Glutamatergic neuron (in vitro differentiated cells): ENCODE results near the gene CCDC183. TPM values are rescaled to one million over a fixed set of nuclear protein-coding genes. Genes with fewer than 3 reads are reported as not detected.
"Not testable (repeated sequence)": the region's sequence is repeated elsewhere in the genome, so short reads cannot be mapped to it uniquely, and the experiment has no call there.

Source experiments
- DNase-seq: peaks from one replicate; pipeline ENCODE4 v3.0.0; 2022
- H3K27ac Mint-ChIP-seq: one replicate; pipeline ENCODE4 v1.8.0; 2020; ENCODE audit warnings: mild to moderate bottlenecking, mixed read lengths, inconsistent platforms; ENCODE audit not compliant: unreplicated experiment
- H3K27me3 Mint-ChIP-seq: one replicate; pipeline ENCODE4 v1.8.0; 2020; ENCODE audit warnings: mild to moderate bottlenecking, moderate library complexity, mixed read lengths, inconsistent platforms; ENCODE audit not compliant: unreplicated experiment
- H3K36me3 Mint-ChIP-seq: one replicate; pipeline ENCODE4 v1.8.0; 2020; ENCODE audit warnings: mild to moderate bottlenecking, mixed read lengths, inconsistent platforms; ENCODE audit not compliant: unreplicated experiment
- H3K4me1 Mint-ChIP-seq: one replicate; pipeline ENCODE4 v1.8.0; 2020; ENCODE audit warnings: mild to moderate bottlenecking, low read depth, mixed read lengths, inconsistent platforms; ENCODE audit not compliant: unreplicated experiment
- H3K4me3 Mint-ChIP-seq: one replicate; pipeline ENCODE4 v1.8.0; 2020; ENCODE audit warnings: mild to moderate bottlenecking, mixed read lengths, inconsistent platforms; ENCODE audit not compliant: unreplicated experiment
- H3K9me3 Mint-ChIP-seq: one replicate; pipeline ENCODE4 v1.8.0; 2020; ENCODE audit warnings: mild to moderate bottlenecking, moderate library complexity, mixed read lengths, inconsistent platforms; ENCODE audit not compliant: unreplicated experiment
- CTCF ChIP-seq: fragments of 200-600 bp; sonication (generic); IDR thresholded peaks from one replicate; pipeline ENCODE4 v1.5.0; 2021; ENCODE audit not compliant: partially characterized antibody, unreplicated experiment
- total RNA-seq: library from RNA; stranded (reverse); fragmentation: NEBNext Ultra II Directional; extraction: Animal tissue kit (Norgen Biotek cat#: 25700); gene quantifications from one replicate; pipeline ENCODE4 v1.2.1, GENCODE V29; 2021; ENCODE audit not compliant: unreplicated experiment

Gene CCDC183
- total RNA-seq, 1 donor from 2014 or later: 20.0 TPM

- DNase-seq: no peak
- no peaks in the 10 kb centered on the region for H3K9me3 Mint-ChIP-seq
- H3K36me3 Mint-ChIP-seq: no peaks in the 10 kb centered on the region
- TF ChIP-seq CTCF: no peak
- no peak overlapping the region for H3K4me3 Mint-ChIP-seq
- peaks cover 9% of the 10 kb centered on the region for H3K27me3 Mint-ChIP-seq
- peaks cover 37% of the 10 kb centered on the region for H3K4me1 Mint-ChIP-seq
- H3K27ac Mint-ChIP-seq: peak overlapping the region; percentile 17
Measured at GRCh38 chr9:136793086-136793946, 2.8 kb upstream of the CCDC183 start.

- TF ChIP-seq CTCF: no peak
- no peak overlapping the region for H3K4me3 Mint-ChIP-seq
- H3K9me3 Mint-ChIP-seq: peaks cover 2% of the 10 kb centered on the region
- peaks cover 26% of the 10 kb centered on the region for H3K4me1 Mint-ChIP-seq
- DNase-seq: no peak
- H3K27ac Mint-ChIP-seq: peak overlapping the region; percentile 8
- H3K36me3 Mint-ChIP-seq: no peaks in the 10 kb centered on the region
- peaks cover 9% of the 10 kb centered on the region for H3K27me3 Mint-ChIP-seq
Measured at GRCh38 chr9:136794281-136794999, 1.7 kb upstream of the CCDC183 start.

- TF ChIP-seq CTCF: no peak
- H3K36me3 Mint-ChIP-seq: no peaks in the 10 kb centered on the region
- H3K4me3 Mint-ChIP-seq: peak overlapping the region; percentile 57
- H3K9me3 Mint-ChIP-seq: peaks cover 2% of the 10 kb centered on the region
- H3K27me3 Mint-ChIP-seq: peaks cover 9% of the 10 kb centered on the region
- peaks cover 24% of the 10 kb centered on the region for H3K4me1 Mint-ChIP-seq
- no peak for DNase-seq
- H3K27ac Mint-ChIP-seq: peak overlapping the region; percentile 55
Measured at GRCh38 chr9:136795000-136795348, 1.2 kb upstream of the CCDC183 start.

GRCh38 chr9:136796775-136797347, 723 bp downstream of the CCDC183 start:
- not testable (repeated sequence) for H3K9me3 Mint-ChIP-seq, DNase-seq, H3K36me3 Mint-ChIP-seq
- H3K27me3 Mint-ChIP-seq: peaks cover 16% of the 10 kb centered on the region
- peak overlapping the region; percentile 88 for H3K27ac Mint-ChIP-seq
- peak overlapping the region; percentile 82 for H3K4me3 Mint-ChIP-seq
- H3K4me1 Mint-ChIP-seq: peaks cover 28% of the 10 kb centered on the region

GRCh38 chr9:136798708-136799078, 2.6 kb downstream of the CCDC183 start:
- H3K9me3 Mint-ChIP-seq: peaks cover 7% of the 10 kb centered on the region
- peaks cover 17% of the 10 kb centered on the region for H3K27me3 Mint-ChIP-seq
- H3K4me3 Mint-ChIP-seq: no peak overlapping the region

More at GRCh38 chr9:136798708-136799078, 2.6 kb downstream of the CCDC183 start:
- Mint-ChIP-seq H3K4me1 (peaks cover 22% of the 10 kb centered on the region), H3K27ac (no peak overlapping the region), H3K36me3 (no peaks in the 10 kb centered on the region)
- no peak for DNase-seq
- TF ChIP-seq CTCF: no peak
